Activated CD8-positive, alpha-beta memory T cell treated with anti-CD3 and anti-CD28 coated beads for 36 hours (primary cell): ENCODE measurements around the gene PRR12. TPM values are rescaled to one million over a fixed set of nuclear protein-coding genes. Genes with fewer than 3 reads are reported as not detected.

Source experiments
- CTCF ChIA-PET: fragments of 350-600 bp; sonication (Branson Sonifier 250); formaldehyde crosslinking; loops from one replicate; lab custom pipeline; 2021; ENCODE audit warnings: antibody characterized with exemption; lab: Charles Lee
- POLR2A ChIA-PET: fragments of 350-600 bp; sonication (Branson Sonifier 250); formaldehyde crosslinking; loops from one replicate; lab custom pipeline; 2021; ENCODE audit warnings: antibody characterized with exemption; lab: Charles Lee
- total RNA-seq, 2 experiments: library from RNA; stranded (reverse); gene quantifications; one replicate each; pipeline ENCODE4 v1.2.3, GENCODE V29; 2021

Gene PRR12
- total RNA-seq, 2 experiments from 2014 or later = 22.0 to 22.3 TPM

DNA sequence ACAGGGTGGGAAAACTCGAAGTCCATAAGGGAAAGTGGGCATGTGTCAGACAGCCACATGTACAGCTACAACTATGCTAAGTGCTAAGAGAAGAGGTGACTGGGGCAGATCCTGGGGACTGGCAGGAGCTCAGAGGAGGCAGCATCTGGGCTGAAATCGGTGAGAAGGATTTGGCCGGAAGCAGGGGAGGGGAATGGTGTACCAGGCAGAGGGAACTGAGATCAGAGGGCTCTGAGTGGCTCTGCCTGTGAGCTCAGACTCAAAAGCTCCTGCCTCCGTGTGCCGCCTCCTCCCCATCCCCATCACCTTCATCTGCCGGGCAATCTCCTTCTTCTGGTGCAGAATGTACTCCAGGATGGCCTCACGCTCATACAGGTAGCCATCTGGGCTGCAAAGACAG lies 32.4 kb upstream of the PRR12 start:
- ChIA-PET POLR2A (interaction anchor here (0.7 to 1.2 kb wide), 2 partner anchors 24 to 82 kb away, joined by 3 to 4 read pairs; no protein-coding TSS in a partner anchor), CTCF (interaction anchor here (1.1 to 5.7 kb wide), 4 partner anchors 11 to 56 kb away, joined by 7 to 40 read pairs (median 10); no protein-coding TSS in a partner anchor)

DNA sequence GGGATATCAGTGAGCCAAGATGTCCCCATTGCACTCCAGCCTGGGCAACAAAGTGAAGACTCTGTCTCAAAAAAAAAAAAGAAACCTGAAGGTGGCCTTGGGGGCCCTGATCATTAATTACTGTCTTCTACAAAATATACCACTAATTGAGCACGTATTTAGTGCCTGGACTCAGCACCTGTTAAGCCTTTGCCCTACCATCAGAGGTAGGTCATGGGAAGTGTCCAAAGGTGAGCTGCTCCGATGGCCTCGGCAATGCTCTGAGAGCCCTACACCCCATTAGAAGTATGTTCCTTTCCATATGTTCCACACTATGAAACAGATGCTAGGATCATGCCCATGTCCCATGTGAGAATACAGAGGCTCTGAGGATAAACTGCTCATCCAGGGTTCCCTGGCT lies 31.5 kb upstream of the PRR12 start:
- CTCF ChIA-PET = interaction anchor here (1.1 to 5.7 kb wide), 5 partner anchors 11 to 56 kb away, joined by 5 to 40 read pairs (median 8); no protein-coding TSS in a partner anchor
- POLR2A ChIA-PET = interaction anchor here (1.2 kb wide), 1 partner anchor 25 kb away, joined by 3 read pairs; no protein-coding TSS in a partner anchor

DNA sequence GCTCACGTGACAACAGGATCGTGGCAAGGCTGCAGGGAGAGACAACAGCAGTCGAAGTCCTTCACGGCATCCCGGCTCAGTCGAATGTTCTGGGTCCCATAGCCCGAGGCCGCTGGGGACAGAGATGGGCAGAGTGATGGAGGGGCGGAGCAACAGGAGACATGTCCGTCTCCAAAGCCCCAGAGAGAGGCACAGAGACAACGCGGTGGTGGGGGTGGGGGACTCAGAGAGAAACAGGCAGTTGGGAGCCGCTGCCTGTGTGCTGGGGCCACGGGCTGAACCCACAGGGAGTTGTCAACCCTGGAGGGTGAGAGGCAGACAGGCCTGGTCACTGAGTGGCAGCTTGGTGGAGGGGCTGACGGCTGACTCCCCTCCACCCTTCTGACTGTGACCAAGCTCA lies 31.1 kb upstream of the PRR12 start:
- ChIA-PET POLR2A (no interaction called here), CTCF (interaction anchor here (1.3 to 5.7 kb wide), 5 partner anchors 10 to 57 kb away, joined by 5 to 40 read pairs (median 8); no protein-coding TSS in a partner anchor)

DNA sequence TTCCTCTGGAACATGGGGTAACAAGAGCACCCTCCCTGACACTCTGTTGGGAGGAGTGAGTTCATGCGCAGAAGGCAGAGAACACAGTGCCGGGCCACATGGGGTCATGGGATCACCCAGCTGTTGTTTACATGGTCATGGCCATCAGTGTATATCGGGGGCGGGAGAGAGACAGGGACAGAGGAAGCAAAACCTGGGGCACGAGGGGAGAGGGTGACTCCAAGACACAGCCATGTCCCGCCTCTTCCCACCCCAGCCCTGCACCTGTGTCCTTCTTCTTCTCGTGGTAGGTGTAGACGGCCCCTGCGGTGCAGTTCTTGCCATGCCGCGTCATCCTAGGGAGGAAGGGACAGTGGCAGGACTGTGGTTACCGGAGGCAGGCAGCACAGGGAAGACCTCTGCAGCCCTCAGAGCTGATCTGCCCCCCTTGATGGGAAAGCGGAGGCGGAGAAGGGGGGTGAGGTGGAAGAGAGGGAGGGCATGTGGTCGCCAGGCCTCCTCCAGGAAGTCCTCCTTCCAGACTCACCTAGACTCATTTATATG lies 30.6 kb upstream of the PRR12 start:
- POLR2A ChIA-PET = interaction anchor here (0.6 kb wide), 2 partner anchors 10 to 66 kb away, joined by 3 to 4 read pairs; no protein-coding TSS in a partner anchor
- CTCF ChIA-PET = interaction anchor here (0.9 to 5.7 kb wide), 6 partner anchors 10 to 58 kb away, joined by 3 to 40 read pairs (median 8); no protein-coding TSS in a partner anchor

DNA sequence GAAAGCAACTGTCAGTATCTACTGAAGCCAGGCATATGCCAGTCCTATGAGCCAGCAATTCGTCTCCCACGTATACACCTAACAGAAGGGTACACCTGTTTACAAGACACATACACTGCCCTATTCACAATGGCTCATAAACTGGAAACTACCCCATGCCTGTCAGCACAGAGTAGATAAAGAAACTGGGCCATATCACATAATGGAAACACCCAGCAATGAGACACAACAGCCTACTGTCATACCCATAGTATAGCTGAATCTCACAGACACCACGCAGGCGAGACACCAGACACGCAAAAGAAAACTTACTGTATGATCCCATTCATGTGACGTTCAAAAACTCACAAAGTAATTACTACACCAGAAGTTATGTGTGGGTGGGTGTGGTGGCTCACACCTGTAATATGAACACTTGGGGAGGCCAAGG lies 26.4 kb upstream of the PRR12 start:
- CTCF ChIA-PET = interaction anchor here (0.9 to 1.5 kb wide), 6 partner anchors 10 to 116 kb away, joined by 3 to 5 read pairs (median 3); no protein-coding TSS in a partner anchor
- POLR2A ChIA-PET = interaction anchor here (0.6 kb wide), 1 partner anchor 79 kb away, joined by 4 read pairs; no protein-coding TSS in a partner anchor

DNA sequence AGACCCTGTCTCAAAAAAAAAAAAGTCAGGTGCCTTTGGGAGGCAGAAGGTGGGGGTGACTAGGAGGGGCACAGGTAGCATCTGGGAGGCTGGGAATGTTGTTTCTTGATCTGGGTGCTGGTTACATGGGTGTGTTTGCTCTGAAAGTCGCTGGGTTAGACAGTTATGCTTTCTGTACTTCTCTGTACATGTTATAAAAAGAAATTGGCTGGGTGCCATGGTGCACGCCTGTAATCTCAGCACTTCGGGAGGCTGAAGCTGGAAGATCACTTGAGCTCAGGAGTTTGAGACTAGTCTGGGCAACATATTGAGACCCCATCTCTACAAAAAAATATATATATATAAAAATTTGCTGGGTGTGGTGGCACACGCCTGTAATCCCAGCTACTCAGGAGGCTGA lies 25.7 kb upstream of the PRR12 start:
- POLR2A ChIA-PET = interaction anchor here (1.6 kb wide), 1 partner anchor 13 kb away, joined by 3 read pairs; no protein-coding TSS in a partner anchor
- CTCF ChIA-PET = interaction anchor here (0.9 to 1.5 kb wide), 6 partner anchors 11 to 116 kb away, joined by 3 to 5 read pairs (median 3); no protein-coding TSS in a partner anchor

DNA sequence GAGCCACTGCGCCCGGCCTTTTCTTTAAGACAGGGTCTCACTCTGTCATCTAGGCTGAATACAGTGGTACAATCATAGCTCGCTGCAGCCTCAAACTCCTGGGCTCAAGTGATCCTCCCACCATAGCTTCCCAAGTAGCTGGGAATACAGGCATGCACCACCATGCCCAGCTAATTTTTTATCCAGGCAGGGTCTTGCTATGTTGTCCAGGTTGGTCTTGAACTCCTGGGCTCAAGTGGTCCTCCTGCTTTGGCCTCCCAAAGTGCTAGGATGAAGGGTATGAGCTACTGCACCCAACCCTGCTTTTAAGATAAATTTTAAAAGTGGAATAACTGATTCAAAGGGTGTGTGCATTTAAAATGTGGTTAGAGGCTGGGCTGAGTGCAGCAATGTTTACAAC lies 24.7 kb upstream of the PRR12 start:
- CTCF ChIA-PET = interaction anchor here (0.9 to 1.5 kb wide), 3 partner anchors 19 to 99 kb away, joined by 3 to 8 read pairs (median 3); partner anchors contain the start of genes BCL2L12 and IRF3

DNA sequence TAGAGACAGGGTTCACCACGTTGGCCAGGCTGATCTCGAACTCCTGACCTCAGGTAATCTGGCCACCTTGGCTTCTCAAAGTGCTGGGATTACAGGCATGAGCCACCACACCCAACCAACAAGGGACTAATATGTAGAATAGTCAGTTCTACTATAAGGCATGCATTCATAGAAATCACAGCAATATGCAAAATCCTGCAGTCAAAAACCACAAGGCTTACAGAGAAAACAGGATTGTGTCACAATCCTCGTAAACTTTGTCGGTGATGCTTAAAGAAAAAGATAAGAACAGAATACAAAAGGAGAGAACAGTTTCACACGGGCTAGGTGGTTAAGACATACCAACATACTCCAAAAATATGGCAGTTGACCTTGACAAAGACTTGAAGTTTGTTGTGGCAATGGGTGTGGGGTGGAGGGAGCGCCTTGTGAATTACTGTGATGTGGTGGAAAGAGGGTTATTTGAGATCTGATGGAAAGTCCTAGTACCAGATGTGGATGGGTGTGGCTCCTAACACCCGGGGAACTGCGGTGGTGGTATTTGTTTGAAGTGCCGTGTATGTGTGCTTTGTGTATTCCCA lies 23.0 kb upstream of the PRR12 start:
- POLR2A ChIA-PET = interaction anchor here (0.6 kb wide), 1 partner anchor 69 kb away, joined by 5 read pairs; no protein-coding TSS in a partner anchor
- CTCF ChIA-PET = interaction anchor here (0.6 to 3.8 kb wide), 4 partner anchors 8 to 29 kb away, joined by 4 to 64 read pairs (median 41); no protein-coding TSS in a partner anchor

More for the DNA sequence above, 24.7 kb upstream of the PRR12 start:
- POLR2A ChIA-PET = interaction anchor here (1.6 kb wide), 1 partner anchor 15 kb away, joined by 3 read pairs; no protein-coding TSS in a partner anchor

DNA sequence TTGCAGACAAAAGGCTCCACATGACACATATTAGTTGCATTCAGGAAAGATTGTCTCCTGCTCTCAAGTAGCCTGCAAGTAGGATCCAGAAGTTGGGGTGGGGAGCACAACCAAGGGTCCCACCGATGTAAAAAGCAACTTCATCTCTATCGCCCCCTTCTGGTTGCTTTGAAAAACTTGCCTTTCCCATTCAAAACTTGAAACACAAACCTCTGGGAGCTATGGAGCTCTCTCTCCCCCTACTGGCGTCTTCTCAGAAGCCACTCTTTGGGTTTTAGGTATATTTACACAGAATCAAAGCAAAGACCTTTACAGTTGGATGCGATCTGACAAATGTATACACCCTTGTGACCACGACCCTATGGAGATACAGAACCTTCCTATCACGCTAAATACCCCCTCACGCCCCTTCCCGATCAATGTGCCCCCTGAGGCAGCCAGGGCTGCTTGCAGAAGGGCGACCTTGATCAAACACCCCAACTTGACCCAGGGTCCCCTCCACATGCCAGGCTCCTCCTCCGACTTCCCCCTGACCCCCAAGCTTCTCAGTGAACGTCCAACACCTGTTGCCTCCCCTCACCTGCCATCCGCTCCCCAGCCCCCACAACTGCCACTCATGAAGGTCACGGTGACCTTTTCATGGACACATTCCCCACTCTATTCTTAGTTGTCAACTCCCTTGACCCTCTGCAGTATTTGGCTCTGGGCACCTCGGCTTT lies 20.7 kb upstream of the PRR12 start:
- CTCF ChIA-PET = interaction anchor here (0.9 to 3.8 kb wide), 19 partner anchors 8 to 196 kb away, joined by 3 to 64 read pairs (median 6); partner anchors contain the start of genes NOSIP, PRMT1, PRRG2 and RCN3
- POLR2A ChIA-PET = interaction anchor here (0.6 to 2.1 kb wide), 6 partner anchors 9 to 303 kb away, joined by 3 to 7 read pairs (median 4); partner anchors contain the start of genes NOSIP and RCN3

DNA sequence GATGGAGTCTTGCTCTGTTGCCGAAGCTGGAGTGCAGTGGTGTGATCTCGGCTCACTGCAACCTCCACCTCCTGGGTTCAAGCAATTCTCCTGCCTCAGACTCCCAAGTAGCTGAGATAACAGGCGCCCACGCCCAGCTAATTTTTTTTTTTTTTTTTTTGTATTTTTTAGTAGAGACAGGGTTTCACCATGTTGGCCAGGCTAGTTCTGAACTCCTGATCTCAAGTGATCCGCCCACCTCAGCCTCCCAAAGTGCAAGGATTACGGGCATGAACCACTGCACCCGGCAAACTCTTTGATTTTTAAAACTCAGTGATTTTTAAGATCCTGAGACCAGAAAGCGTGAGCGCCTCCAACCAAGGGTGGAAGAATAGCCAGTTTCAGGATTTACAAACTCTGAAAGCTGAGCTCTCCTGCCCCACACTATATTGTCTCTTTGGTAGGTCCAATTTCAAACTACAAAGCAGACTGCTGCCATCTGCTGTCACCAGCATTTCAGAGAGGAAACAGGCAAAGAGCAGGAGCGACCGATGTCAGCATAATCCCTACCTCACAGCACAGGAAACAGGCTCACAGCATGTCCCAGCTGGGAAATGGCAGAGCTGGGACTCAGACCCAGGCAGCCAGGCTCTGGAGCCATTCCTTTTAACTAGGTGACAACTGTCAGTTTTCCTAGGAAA lies 19.8 kb upstream of the PRR12 start:
- CTCF ChIA-PET = interaction anchor here (0.7 to 3.8 kb wide), 15 partner anchors 9 to 196 kb away, joined by 3 to 64 read pairs (median 9); partner anchors contain the start of genes NOSIP, PRMT1 and PRRG2

DNA sequence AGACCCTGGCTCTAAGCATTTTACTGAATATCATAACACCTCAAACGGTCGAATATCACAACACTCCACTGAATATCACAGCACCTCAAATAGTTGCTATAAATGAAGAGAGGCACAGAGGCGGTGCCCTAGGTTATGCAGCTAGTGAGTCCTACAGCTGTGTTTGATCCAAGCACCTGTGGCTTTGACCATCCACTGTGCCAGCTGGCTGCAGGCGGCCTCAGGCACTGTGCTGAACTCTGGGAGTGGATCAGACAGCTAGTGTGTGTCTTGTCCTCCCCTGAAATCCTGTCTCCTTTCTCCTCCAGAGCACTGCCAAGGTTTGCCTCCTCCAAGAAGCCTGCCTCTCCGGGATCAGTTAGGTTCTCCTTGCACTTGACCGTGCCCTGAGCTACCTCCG lies 18.0 kb upstream of the PRR12 start:
- CTCF ChIA-PET = interaction anchor here (0.7 to 1.9 kb wide), 3 partner anchors 13 to 36 kb away, joined by 3 to 6 read pairs (median 3); no protein-coding TSS in a partner anchor
- POLR2A ChIA-PET = no interaction called here

More for the DNA sequence above, 19.8 kb upstream of the PRR12 start:
- POLR2A ChIA-PET = interaction anchor here (0.6 to 2.1 kb wide), 5 partner anchors 9 to 304 kb away, joined by 3 to 7 read pairs (median 4); partner anchors contain the start of genes NOSIP and RCN3

DNA sequence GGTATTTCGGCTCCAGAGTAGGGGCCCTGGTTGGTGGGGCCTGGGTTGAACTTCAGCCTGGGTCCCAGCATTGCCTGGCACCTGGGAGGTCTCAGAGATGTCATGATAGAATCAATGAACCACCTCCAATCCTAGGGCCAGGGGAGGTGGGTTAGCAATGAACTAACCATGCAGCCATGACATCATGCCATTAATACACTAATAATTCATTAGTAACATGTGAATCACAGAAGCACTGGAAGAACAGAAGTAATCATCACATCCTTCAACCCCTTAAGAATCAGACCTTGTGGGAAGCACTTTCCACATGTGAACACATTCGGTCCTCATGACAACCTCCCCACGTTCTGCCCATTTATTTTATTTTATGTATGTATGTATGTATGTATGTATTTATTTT lies 17.6 kb upstream of the PRR12 start:
- CTCF ChIA-PET = interaction anchor here (0.7 to 1.9 kb wide), 2 partner anchors 27 to 36 kb away, joined by 3 to 6 read pairs; no protein-coding TSS in a partner anchor
- POLR2A ChIA-PET = interaction anchor here (0.6 to 0.7 kb wide), 2 partner anchors 48 to 1252 kb away, joined by 4 to 9 read pairs; no protein-coding TSS in a partner anchor

DNA sequence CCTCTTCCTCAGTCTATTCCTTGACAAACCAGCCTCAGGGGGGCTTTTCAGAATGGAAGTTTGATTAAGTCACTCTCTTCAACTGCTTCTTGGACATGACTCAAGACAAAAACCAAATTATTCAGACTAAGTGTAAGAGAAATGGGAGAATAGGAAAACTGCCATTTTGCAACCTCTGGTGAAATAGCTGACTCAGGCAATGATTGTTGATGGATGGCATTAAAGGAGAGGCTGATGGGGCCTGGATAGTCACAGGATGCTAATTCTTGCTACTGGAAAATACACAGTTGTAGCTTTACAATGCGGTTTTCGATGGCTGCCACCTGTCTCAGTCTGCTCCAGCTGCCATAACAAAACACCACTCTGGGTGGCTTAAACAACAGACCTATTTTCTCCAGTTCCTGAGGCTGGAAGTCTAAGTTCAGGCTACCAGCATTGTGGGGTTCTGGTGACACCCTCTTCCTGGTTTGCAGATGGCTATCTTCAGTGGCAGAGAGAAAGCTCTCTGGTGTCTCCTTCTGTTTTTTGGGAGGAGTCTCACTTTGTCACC lies 16.7 kb upstream of the PRR12 start:
- ChIA-PET CTCF (interaction anchor here (0.6 to 1.9 kb wide), 5 partner anchors 22 to 241 kb away, joined by 3 to 6 read pairs (median 4); no protein-coding TSS in a partner anchor), POLR2A (interaction anchor here (0.6 to 0.7 kb wide), 2 partner anchors 47 to 1253 kb away, joined by 4 to 9 read pairs; no protein-coding TSS in a partner anchor)

DNA sequence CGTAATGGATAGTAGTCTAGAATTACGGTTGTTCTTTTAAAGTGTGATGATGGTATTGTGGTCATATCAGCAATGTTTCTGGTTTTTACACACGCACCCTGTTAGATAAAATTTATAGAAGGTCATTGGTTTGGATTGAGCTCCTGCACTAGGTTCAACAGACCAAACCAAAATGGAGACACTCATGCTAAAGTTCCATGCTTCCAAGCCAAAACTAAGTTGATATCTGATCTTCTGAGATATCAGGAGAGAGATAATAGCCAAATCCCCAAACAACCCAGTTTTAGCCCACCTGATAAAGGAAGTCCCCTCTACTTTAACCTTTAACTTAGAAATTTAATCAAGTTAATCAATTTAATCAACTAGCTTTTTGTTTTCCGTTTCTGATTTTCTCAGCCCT lies 11.8 kb upstream of the PRR12 start:
- POLR2A ChIA-PET = interaction anchor here (1.4 to 2.2 kb wide), 3 partner anchors 9 to 86 kb away, joined by 3 to 10 read pairs (median 7); partner anchors contain the start of genes BCL2L12 and IRF3
- CTCF ChIA-PET = interaction anchor here (0.6 to 2.6 kb wide), 6 partner anchors 9 to 76 kb away, joined by 3 to 25 read pairs (median 8); no protein-coding TSS in a partner anchor

DNA sequence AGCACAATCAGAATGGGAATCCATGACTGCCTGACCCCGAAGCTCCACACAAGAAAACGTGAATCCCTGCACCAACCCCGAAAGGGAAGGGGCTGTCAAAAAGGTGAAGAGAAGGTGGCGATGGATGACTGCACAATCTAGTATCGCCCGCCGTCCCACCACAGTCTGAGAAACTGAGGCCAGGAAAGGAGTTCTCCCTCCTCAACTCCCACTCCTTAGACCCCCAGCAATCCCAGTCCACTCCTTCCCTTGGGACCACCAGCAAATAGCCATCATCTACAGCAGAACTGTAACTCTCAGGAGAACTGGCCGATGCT lies 11.1 kb upstream of the PRR12 start:
- CTCF ChIA-PET = interaction anchor here (1.0 to 2.6 kb wide), 6 partner anchors 10 to 77 kb away, joined by 3 to 25 read pairs (median 8); partner anchors contain the start of gene RCN3
- POLR2A ChIA-PET = interaction anchor here (0.9 to 2.2 kb wide), 6 partner anchors 10 to 87 kb away, joined by 3 to 10 read pairs (median 3); partner anchors contain the start of genes BCL2L12 and IRF3

DNA sequence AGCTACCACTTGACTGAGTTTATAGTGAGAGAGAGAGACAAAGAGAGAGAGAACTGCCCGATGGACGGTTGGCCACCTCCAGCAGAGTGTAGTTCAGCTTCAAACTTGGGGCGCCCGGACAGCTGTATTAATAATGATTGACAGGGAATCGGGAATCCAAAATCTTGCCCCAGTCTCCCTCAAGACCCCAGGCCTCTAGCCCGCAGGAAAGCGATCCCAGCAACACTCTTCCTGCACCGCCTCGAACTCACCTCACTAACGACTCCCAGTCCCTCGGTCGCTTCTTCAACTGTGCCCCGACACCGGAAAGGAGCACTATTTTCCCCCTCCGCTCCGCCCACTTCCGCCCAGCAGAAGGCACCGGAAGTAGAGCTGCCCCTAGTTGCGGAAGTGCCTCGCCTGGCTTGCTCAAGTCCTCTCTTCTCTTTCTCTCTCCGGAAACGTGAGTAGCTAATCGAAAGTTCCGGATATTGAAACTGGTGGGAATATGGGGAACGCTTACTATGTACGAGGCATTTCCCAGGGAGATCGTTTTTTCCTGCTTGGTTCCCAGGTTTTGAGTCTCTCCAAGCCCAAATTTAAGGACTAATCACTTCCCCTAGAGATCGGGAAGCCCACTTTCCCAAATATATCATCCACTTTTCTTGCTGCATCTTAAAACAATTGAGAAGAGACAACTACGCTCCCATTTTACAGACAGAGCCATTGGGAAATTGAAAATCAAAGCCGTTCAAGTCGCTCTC lies 10.5 kb upstream of the PRR12 start, which contains the start of gene NOSIP:
Gene NOSIP, minus strand, starts transcription at position 293 of the 743 bp plus-strand sequence. CDS start 19,865 bp downstream, outside the sequence.
- ChIA-PET CTCF (interaction anchor here (0.6 to 2.6 kb wide), 7 partner anchors 9 to 87 kb away, joined by 3 to 25 read pairs (median 8); partner anchors contain the start of gene RCN3), POLR2A (interaction anchor here (0.6 to 2.2 kb wide), 11 partner anchors 10 to 95 kb away, joined by 3 to 10 read pairs (median 3); partner anchors contain the start of genes BCL2L12, IRF3, RCN3 and RRAS)
